IMR-90 (cell line): Measurements from ENCODE around the gene TRAF7. TPM values are rescaled to one million over a fixed set of nuclear protein-coding genes. Genes with fewer than 3 reads are reported as not detected.

Source experiments
- ATAC-seq: fragments of 200-7000 bp; cut with Tn5 transposase; 2 replicates; pipeline ENCODE4 v1.9.1; 2020; ENCODE audit warnings: low read depth, mild to moderate bottlenecking, moderate library complexity
- BruUV-seq: library from RNA; stranded (reverse); fragments of 400-500 nt; replicated peaks from 2 replicates; lab custom pipeline; 2021; lab: Mats Ljungman, UMichigan
- CTCF ChIA-PET: fragments of 300-600 bp; formaldehyde crosslinking; extraction: SDS; loops from one replicate; lab custom pipeline; 2021; ENCODE audit warnings: antibody characterized with exemption; lab: Yijun Ruan, JAX
- POLR2A ChIA-PET: fragments of 300-600 bp; sonication (Branson Sonifier 250); formaldehyde crosslinking; loops from one replicate; lab custom pipeline; 2022; ENCODE audit warnings: antibody characterized with exemption; ENCODE audit not compliant: unreplicated experiment; lab: Charles Lee
- DNase-seq: peaks from one replicate; pipeline ENCODE4 v3.0.0; 2013
- H2AFZ ChIP-seq: replicated peaks from 2 replicates; pipeline ENCODE3; 2013; ENCODE audit warnings: low read length, mild to moderate bottlenecking; ENCODE audit not compliant: poor library complexity
- H2AK5ac ChIP-seq: 2 replicates; pipeline ENCODE4 v1.6.1; 2013; ENCODE audit warnings: low read depth, low read length, inconsistent platforms
- H2AK9ac ChIP-seq: replicated peaks from 2 replicates; pipeline ENCODE3; 2013; ENCODE audit warnings: mild to moderate bottlenecking, low read depth, low read length, moderate library complexity; ENCODE audit not compliant: poor library complexity
- H2BK120ac ChIP-seq: 2 replicates; pipeline ENCODE4 v1.6.1; 2013; ENCODE audit warnings: low read depth, low read length, inconsistent platforms
- H2BK15ac ChIP-seq: 3 replicates; pipeline ENCODE4 v1.6.1; 2013; ENCODE audit warnings: low read depth, low read length, inconsistent platforms
- H2BK20ac ChIP-seq: 2 replicates; pipeline ENCODE4 v1.6.1; 2013; ENCODE audit warnings: low read depth, mild to moderate bottlenecking, inconsistent platforms, low read length, moderate library complexity
- H2BK5ac ChIP-seq: 2 replicates; pipeline ENCODE4 v1.6.1; 2013; ENCODE audit warnings: mild to moderate bottlenecking, low read depth, low read length, inconsistent platforms; ENCODE audit not compliant: poor library complexity, severe bottlenecking
- H3K14ac ChIP-seq: replicated peaks from 2 replicates; pipeline ENCODE4 v1.6.1; 2013; ENCODE audit warnings: low read depth, low read length, inconsistent platforms
- H3K18ac ChIP-seq: 2 replicates; pipeline ENCODE4 v1.6.1; 2013; ENCODE audit warnings: low read depth, low read length, control low read depth
- H3K23ac ChIP-seq: 2 replicates; pipeline ENCODE4 v1.6.1; 2013; ENCODE audit warnings: low read depth, low read length, inconsistent platforms
- H3K27ac ChIP-seq: 2 replicates; pipeline ENCODE4 v1.5.1; 2013; ENCODE audit warnings: mild to moderate bottlenecking, control low read depth, low read length; ENCODE audit not compliant: insufficient read depth
- H3K27me3 ChIP-seq: 2 replicates; pipeline ENCODE4 v1.6.1; 2013; ENCODE audit warnings: low read length; ENCODE audit not compliant: control insufficient read depth, insufficient read depth
- H3K36me3 ChIP-seq: 2 replicates; pipeline ENCODE4 v1.6.1; 2013; ENCODE audit warnings: low read length, mixed read lengths; ENCODE audit not compliant: control insufficient read depth, insufficient read depth
- H3K4ac ChIP-seq: 2 replicates; pipeline ENCODE4 v1.6.1; 2013; ENCODE audit warnings: low read depth, low read length, inconsistent platforms
- H3K4me1 ChIP-seq: 2 replicates; pipeline ENCODE4 v1.6.1; 2013; ENCODE audit warnings: low read length, mixed read lengths; ENCODE audit not compliant: control insufficient read depth, insufficient read depth
- H3K4me2 ChIP-seq: 2 replicates; pipeline ENCODE4 v1.6.1; 2013; ENCODE audit warnings: low read depth, mild to moderate bottlenecking, control low read depth, low read length, moderate library complexity
- H3K4me3 ChIP-seq: 2 replicates; pipeline ENCODE4 v1.5.1; 2013; ENCODE audit warnings: low read depth, mild to moderate bottlenecking, control low read depth, low read length, moderate library complexity; ENCODE audit not compliant: insufficient read depth
- H3K56ac ChIP-seq: 2 replicates; pipeline ENCODE4 v1.6.1; 2013; ENCODE audit warnings: low read length, inconsistent platforms; ENCODE audit not compliant: insufficient read depth; ENCODE audit errors: extremely low read depth
- H3K79me1 ChIP-seq, 2 experiments: 2 replicates each; pipeline ENCODE4 v1.6.1; 2013; ENCODE audit warnings: low read length in 2 of 2, inconsistent platforms in 1 of 2, low read depth in 1 of 2
- H3K9ac ChIP-seq: 2 replicates; pipeline ENCODE4 v1.6.1; 2013; ENCODE audit warnings: low read depth, low read length, control low read depth
- H3K9me1 ChIP-seq: 2 replicates; pipeline ENCODE4 v1.6.1; 2013; ENCODE audit warnings: low read length, inconsistent platforms; ENCODE audit not compliant: insufficient read depth
- H3K9me3 ChIP-seq: 2 replicates; pipeline ENCODE4 v1.6.1; 2013; ENCODE audit warnings: low read length; ENCODE audit not compliant: control insufficient read depth, insufficient read depth
- H4K20me1 ChIP-seq: 2 replicates; pipeline ENCODE4 v1.6.1; 2013; ENCODE audit warnings: low read length, inconsistent platforms; ENCODE audit not compliant: insufficient read depth
- H4K5ac ChIP-seq: 2 replicates; pipeline ENCODE4 v1.6.1; 2013; ENCODE audit warnings: mild to moderate bottlenecking, low read depth, low read length, control low read depth
- H4K8ac ChIP-seq, 2 experiments: 2 replicates each; pipeline ENCODE4 v1.6.1; 2013; ENCODE audit warnings: low read depth in 2 of 2, low read length in 2 of 2, control low read depth in 1 of 2, inconsistent platforms in 1 of 2
- H4K91ac ChIP-seq: 2 replicates; pipeline ENCODE4 v1.6.1; 2013; ENCODE audit warnings: low read depth, low read length, inconsistent platforms; ENCODE audit not compliant: insufficient read depth
- CEBPB ChIP-seq: IDR thresholded peaks from 2 replicates; pipeline ENCODE4 v1.6.1; 2012; ENCODE audit warnings: low read depth, low read length, improper control_type of control experiment
- CHD1 ChIP-seq: IDR thresholded peaks from 2 replicates; pipeline ENCODE4 v1.6.1; 2012; ENCODE audit warnings: low read depth, low read length, improper control_type of control experiment
- FOS ChIP-seq: fragments of 150-350 bp; IDR thresholded peaks from 2 replicates; pipeline ENCODE4 v1.6.1; 2016; ENCODE audit warnings: low read depth, low read length
- MAFK ChIP-seq: IDR thresholded peaks from 2 replicates; pipeline ENCODE4 v1.6.1; 2012; ENCODE audit warnings: low read depth, low read length, improper control_type of control experiment
- MAZ ChIP-seq: IDR thresholded peaks from 2 replicates; pipeline ENCODE4 v1.6.1; 2012; ENCODE audit warnings: low read depth, mild to moderate bottlenecking, low read length, improper control_type of control experiment, moderate library complexity, borderline replicate concordance
- POLR2A ChIP-seq: IDR thresholded peaks from 2 replicates; pipeline ENCODE4 v1.6.1; 2012; ENCODE audit warnings: mild to moderate bottlenecking, low read depth, low read length
- WGBS, 2 experiments: methylation state at CpG; one replicate each; pipeline versions ENCODE4 v1.1.5 to v1.1.7; 2013; ENCODE audit warnings: missing lambda C conversion rate in 2 of 2; ENCODE audit not compliant: insufficient read length in 1 of 2; ENCODE audit errors: extremely low coverage in 2 of 2; 5-methylcytosine and 5-hydroxymethylcytosine counted together
- dilution Hi-C: fragments of 300-500 bp; cut with HindIII; formaldehyde crosslinking; loops from one replicate; pipeline ENCODE4 v1.14.3; 2018; ENCODE audit warnings: low sequenced_read_pairs; ENCODE audit not compliant: unreplicated experiment
- in situ Hi-C: fragments of 300-500 bp; cut with MboI; formaldehyde crosslinking; loops from 3 replicates; pipeline ENCODE4 v1.14.3; 2019; ENCODE audit warnings: low sequenced_read_pairs, inconsistent platforms, mixed read lengths
- intact Hi-C: fragments of 100-400 bp; cut with micrococcal nuclease; formaldehyde crosslinking; loops from 2 replicates; pipeline ENCODE4 v1.10.0; 2022
- polyA plus RNA-seq, 3 experiments: library from polyadenylated mRNA; depleted of rRNA; stranded (reverse); fragments of >200 nt; gene quantifications; 2 replicates each; pipeline ENCODE4 v1.2.3, GENCODE V29; 2012; ENCODE audit warnings: low replicate concordance in 1 of 3
- total RNA-seq: library from RNA; depleted of rRNA; stranded (reverse); fragments of >200 nt; gene quantifications from 2 replicates; pipeline ENCODE4 v1.2.3, GENCODE V29; 2012

TRAF7 gene
- total and polyA plus RNA-seq, 2 of the 4 experiments (the other 2 are of a cell fraction): 29.6 to 52.6 TPM

GRCh38 chr16:2142942-2143877 lies 12.4 kb upstream of the TRAF7 start (continued):
- TF ChIP-seq CEBPB: no peak
- TF ChIP-seq MAZ: no peak

- no peak overlapping the region for H3K18ac ChIP-seq
- no peaks in the 10 kb centered on the region for H3K9me1 ChIP-seq
- TF ChIP-seq POLR2A: no peak
- no peak for TF ChIP-seq CHD1
- TF ChIP-seq FOS: no peak
- no peak for TF ChIP-seq MAFK
- H3K56ac ChIP-seq: no peak overlapping the region
- no peak overlapping the region for H3K4me2 ChIP-seq
- no peak overlapping the region for H2BK15ac ChIP-seq
- no peak overlapping the region for H4K8ac ChIP-seq
- H2BK5ac ChIP-seq: no peak overlapping the region
- H3K4me1 ChIP-seq: peaks cover 7% of the 10 kb centered on the region
- no peak overlapping the region for H2AK9ac ChIP-seq
- H4K5ac ChIP-seq: no peak overlapping the region
- dilution Hi-C loops: no loop called here
- BruUV-seq: no TSS peak
- H3K23ac ChIP-seq: no peak overlapping the region
- POLR2A ChIA-PET: no interaction called here
- no peaks in the 10 kb centered on the region for H3K9me3 ChIP-seq
- no peak for ATAC-seq
- no peak overlapping the region for H3K9ac ChIP-seq
- no peak overlapping the region for H4K91ac ChIP-seq
- no peaks in the 10 kb centered on the region for H3K36me3 ChIP-seq
- H4K20me1 ChIP-seq: peaks cover 13% of the 10 kb centered on the region
- H3K4ac ChIP-seq: no peak overlapping the region
- H3K14ac ChIP-seq: no peak overlapping the region
- CTCF ChIA-PET: no interaction called here
- H2BK120ac ChIP-seq: no peak overlapping the region
- H3K27ac ChIP-seq: no peak overlapping the region
- H2AK5ac ChIP-seq: no peak overlapping the region
- intact Hi-C loops: loop anchor here (5.0 kb wide), 1 partner anchor 142 kb away; no protein-coding TSS in a partner anchor
- no peak overlapping the region for H2BK20ac ChIP-seq
- DNase-seq: no peak
- no peaks in the 10 kb centered on the region for H3K27me3 ChIP-seq
- no peak overlapping the region for H2AFZ ChIP-seq
- in situ Hi-C loops: loop anchor here (5.0 kb wide), 1 partner anchor 122 kb away; no protein-coding TSS in a partner anchor
- WGBS, 2 experiments: 76% methylated on average over 6 of the region's 17 CpGs; no CpG with 5 or more reads in 1 of the 2 experiments
- peaks cover 0 to 5% of the 10 kb centered on the region in 2 experiments; a peak in 1 of 4 replicates for H3K79me1 ChIP-seq
- H3K4me3 ChIP-seq: no peak overlapping the region
Measured at GRCh38 chr16:2143878-2144485, 11.6 kb upstream of the TRAF7 start.
